NCI-H82 treated with DMSO at 0.1 percent for 48 hours (cell line): ENCODE results near the gene VSTM4.

Source experiments
- DNase-seq: peaks from one replicate; lab custom pipeline; 2025; ENCODE audit not compliant: unreplicated experiment; lab: John Stamatoyannopoulos, UW

VSTM4 gene

DNA sequence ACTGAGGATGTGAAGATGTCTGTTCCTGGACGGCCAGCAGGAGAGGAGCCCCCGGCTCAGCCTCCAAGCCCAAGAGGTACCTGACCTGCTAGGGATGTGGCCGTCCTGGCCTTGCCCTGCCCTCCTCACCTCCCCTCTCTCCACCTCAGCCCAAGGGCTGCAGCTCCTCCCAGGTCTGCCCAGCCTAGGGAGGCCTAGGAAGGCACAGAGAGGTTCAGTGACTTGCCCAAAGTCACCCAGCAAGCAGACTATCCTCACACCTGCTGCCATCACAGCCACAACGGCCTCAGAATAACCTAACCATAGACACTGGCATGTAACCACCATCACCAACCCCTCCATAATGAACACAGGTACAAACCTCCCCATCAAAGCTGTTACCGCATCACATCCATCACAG, 137.0 kb downstream of the VSTM4 start:
- DNase-seq = no peak

DNA sequence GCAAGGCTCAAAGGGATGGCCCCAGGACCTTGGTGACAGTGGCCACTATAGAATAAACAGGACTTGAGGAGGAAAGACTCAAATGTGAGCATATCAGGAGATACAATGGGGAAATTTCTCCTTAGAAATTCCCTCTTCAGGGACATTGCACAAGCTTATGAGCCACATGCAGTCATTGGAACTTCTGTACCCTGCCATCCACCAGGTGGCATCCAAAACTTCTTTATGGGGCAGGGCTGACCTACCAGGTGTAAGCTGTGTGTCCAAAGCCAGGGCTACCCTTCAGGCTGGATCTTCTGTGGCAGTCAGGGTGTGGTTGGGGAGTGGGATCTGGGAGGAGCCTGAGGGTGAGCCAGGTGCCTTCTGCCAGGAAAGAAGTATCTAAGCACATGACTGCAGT, 139.1 kb downstream of the VSTM4 start:
- no peak for DNase-seq

DNA sequence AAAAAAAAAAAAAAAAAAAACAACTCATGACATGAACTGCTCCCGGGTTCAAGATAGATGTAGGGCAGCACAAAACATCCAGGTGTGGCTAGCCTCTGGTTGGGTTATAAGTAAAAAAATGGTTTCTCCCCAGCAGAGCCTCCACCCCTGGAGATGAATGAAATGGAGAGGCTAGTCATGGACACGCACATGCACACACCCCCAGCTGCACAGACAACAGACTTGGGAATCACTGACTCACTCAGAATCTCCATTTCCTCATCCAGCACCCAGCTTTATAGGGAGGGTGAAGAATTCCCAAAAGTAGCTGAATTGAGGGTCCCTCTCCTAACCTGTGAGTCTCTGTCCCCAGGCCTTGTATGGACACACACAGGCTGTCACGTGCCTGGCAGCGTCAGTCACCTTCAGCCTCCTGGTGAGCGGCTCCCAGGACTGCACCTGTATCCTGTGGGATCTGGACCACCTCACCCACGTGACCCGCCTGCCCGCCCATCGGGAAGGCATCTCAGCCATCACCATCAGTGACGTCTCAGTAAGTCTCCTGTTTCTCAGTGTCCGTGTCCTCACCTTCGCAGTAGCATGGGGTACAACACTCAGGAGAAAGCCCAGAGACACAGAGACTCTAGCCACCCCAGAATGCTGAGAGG, 140.7 kb downstream of the VSTM4 start:
- DNase-seq = no peak

DNA sequence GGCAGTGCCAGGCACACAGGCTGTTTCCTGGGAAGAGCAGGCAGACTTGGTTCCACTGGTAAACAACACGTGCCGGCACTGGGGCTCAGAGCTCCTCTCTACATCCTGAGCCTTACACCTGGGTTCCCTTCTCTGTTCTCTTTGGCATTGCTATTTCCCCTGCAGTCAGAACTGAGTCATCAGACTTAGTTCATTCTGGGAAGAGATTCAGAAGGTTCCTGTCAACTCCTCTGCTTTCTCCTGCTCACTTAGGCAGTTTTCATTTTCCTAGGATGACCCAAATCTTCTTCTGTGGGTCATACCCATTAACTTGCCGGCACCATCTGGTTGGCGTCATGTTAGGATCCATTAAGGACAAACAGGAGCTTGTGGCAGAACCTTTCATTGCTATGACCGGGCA, 142.3 kb downstream of the VSTM4 start:
- no peak for DNase-seq

DNA sequence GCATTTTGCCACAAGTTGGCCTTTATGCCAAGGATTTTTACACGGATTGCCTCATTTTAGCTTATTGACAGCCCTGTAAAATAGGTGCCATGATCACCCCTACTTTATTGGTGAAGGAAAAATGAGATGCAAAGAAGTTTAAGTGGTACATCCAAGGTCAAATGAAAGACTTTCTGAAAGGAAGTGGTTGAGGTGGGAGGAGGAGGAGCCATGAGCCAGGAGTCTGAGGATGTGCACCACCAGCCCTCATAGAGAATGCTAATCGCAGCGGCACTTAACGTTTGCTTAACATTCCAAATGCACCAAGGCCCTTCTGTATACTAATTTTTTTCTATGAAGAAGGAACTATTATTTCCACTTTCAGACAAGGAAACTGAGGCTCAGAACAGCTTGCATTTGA, 144.7 kb downstream of the VSTM4 start:
- DNase-seq = no peak

DNA sequence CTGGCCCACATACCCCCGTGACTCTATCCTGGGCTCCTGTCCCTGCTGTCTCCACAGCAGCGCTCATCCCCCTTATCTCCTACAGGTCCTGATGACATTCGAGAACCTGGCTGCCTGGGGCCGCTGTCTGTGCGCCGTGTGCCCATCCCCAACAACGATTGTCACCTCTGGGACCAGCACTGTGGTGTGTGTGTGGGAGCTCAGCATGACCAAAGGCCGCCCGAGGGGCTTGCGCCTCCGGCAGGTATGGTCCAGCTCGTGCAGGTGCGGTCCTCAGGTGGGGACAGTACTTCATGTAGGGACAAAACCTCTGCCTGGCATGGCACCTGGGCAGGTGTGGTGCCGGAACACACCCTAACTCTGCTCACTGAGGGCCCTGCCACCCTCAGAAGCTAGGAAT, 145.3 kb downstream of the VSTM4 start:
- no peak for DNase-seq

DNA sequence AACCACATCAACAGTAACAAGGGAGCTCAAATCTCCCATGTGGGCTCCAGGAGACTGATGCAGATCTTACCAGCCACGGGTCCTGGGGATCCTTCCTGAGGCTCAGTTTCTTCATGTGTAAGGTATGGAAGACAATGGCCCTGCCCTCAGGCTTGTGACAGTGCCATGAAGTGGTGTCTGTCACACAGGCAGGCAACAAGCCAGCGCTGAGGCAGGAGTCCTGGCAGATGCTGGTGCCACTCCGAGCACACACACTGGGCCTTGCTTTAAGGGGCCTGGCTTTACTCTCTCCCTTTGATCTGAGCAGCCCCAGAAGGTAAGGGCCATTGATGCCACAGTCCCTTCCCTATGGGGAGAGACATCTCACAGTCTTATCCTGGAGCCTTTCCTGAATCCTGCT, 147.3 kb downstream of the VSTM4 start:
- DNase-seq = no peak

DNA sequence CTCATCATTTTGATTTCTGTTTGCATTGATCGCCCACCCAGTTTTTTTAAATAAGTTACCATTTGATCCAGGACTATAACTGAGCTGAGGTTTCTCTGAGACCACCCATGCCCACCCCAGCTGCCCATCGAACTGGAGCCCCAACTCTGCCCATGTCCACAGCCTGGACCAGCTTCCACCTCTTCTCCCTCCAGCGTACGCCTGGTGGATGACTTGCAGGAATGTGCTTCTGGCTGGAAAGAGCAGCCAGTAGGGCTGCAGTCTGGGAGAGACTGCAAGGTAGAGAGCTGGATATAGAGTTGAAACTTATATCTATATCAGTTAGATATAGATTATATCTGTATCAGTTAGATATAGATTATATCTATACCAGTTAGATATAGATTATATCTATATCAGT, 149.9 kb downstream of the VSTM4 start:
- DNase-seq = no peak
